CD14-positive monocyte (primary cell): ENCODE data around the gene NTM. TPM values are rescaled to one million over a fixed set of nuclear protein-coding genes. Genes with fewer than 3 reads are reported as not detected.

Source experiments
- DNase-seq, 3 donors: peaks; one replicate each; pipeline ENCODE4 v3.0.0-alpha.2; 2011 to 2022
- H2AFZ ChIP-seq: 2 replicates; pipeline ENCODE4 v1.6.0; 2012; ENCODE audit warnings: mild to moderate bottlenecking, low read depth, low read length, inconsistent platforms; ENCODE audit not compliant: insufficient read depth, poor library complexity, severe bottlenecking
- H3K27ac ChIP-seq, 2 donors: 1 replicate in 1 of 2; 2 replicates in 1 of 2; pipeline ENCODE4 v1.5.1; 2012 to 2013; ENCODE audit warnings: low read length in 2 of 2, control low read depth in 1 of 2, inconsistent platforms in 1 of 2, low read depth in 1 of 2, mild to moderate bottlenecking in 1 of 2
- H3K27me3 ChIP-seq, 2 donors: one replicate each; pipeline versions ENCODE4 v1.6.0 to v1.6.1; 2011 to 2013; ENCODE audit warnings: low read length in 2 of 2; ENCODE audit not compliant: control insufficient read depth in 2 of 2, insufficient read depth in 2 of 2
- H3K36me3 ChIP-seq, 2 donors: replicated peaks in 1 of 2; 1 replicate in 1 of 2; 2 replicates in 1 of 2; pipeline versions ENCODE4 v1.5.1 to v1.6.1; 2012 to 2013; ENCODE audit warnings: low read length in 2 of 2, control low read depth in 1 of 2, inconsistent platforms in 1 of 2, mild to moderate bottlenecking in 1 of 2; ENCODE audit not compliant: insufficient read depth in 2 of 2, control insufficient read depth in 1 of 2
- H3K4me1 ChIP-seq, 2 donors: 1 replicate in 1 of 2; 2 replicates in 1 of 2; pipeline versions ENCODE4 v1.5.1 to v1.6.1; 2012 to 2013; ENCODE audit warnings: low read length in 2 of 2, control low read depth in 1 of 2, inconsistent platforms in 1 of 2, mild to moderate bottlenecking in 1 of 2, moderate library complexity in 1 of 2; ENCODE audit not compliant: insufficient read depth in 2 of 2, control insufficient read depth in 1 of 2
- H3K4me2 ChIP-seq: replicated peaks from 2 replicates; pipeline ENCODE3; 2012; ENCODE audit warnings: low read length, moderate library complexity, mild to moderate bottlenecking; ENCODE audit not compliant: poor library complexity, severe bottlenecking; ENCODE audit errors: extremely low read depth
- H3K4me3 ChIP-seq, 3 experiments: fragments of 200-600 bp in 1 of 3; sonication (generic) in 1 of 3; replicated peaks in 1 of 3; 1 replicate in 2 of 3; 2 replicates in 1 of 3; pipeline ENCODE4 v1.5.1; 2011 to 2013; ENCODE audit warnings: low read length in 3 of 3, mild to moderate bottlenecking in 3 of 3, control low read depth in 2 of 3, low read depth in 2 of 3, inconsistent platforms in 1 of 3, moderate library complexity in 1 of 3
- H3K79me2 ChIP-seq: 2 replicates; pipeline ENCODE4 v1.6.0; 2012; ENCODE audit warnings: mild to moderate bottlenecking, control low read depth, inconsistent platforms, low read length, moderate library complexity; ENCODE audit not compliant: insufficient read depth
- H3K9ac ChIP-seq: 2 replicates; pipeline ENCODE4 v1.6.0; 2017; ENCODE audit warnings: low read length, mild to moderate bottlenecking; ENCODE audit not compliant: insufficient read depth, poor library complexity, severe bottlenecking
- H3K9me3 ChIP-seq, 2 donors: replicated peaks in 1 of 2; 1 replicate in 1 of 2; 2 replicates in 1 of 2; pipeline versions ENCODE4 v1.5.1 to v1.6.1; 2012 to 2013; ENCODE audit warnings: low read length in 2 of 2, control low read depth in 1 of 2; ENCODE audit not compliant: control insufficient read depth in 1 of 2, insufficient read depth in 1 of 2
- H4K20me1 ChIP-seq: 2 replicates; pipeline ENCODE4 v1.6.0; 2012; ENCODE audit warnings: mild to moderate bottlenecking, low read length, control low read depth, moderate library complexity; ENCODE audit not compliant: insufficient read depth
- H3K27ac Mint-ChIP-seq, 7 donors: one replicate each; pipeline ENCODE4 v1.8.0; 2020; ENCODE audit warnings: mild to moderate bottlenecking in 7 of 7, mixed read lengths in 7 of 7, moderate library complexity in 6 of 7, inconsistent platforms in 2 of 7
- H3K27me3 Mint-ChIP-seq, 3 donors: one replicate each; pipeline ENCODE4 v1.8.0; 2021 to 2022; ENCODE audit warnings: low read depth in 3 of 3, mild to moderate bottlenecking in 3 of 3, mixed read lengths in 3 of 3, moderate library complexity in 3 of 3, inconsistent platforms in 1 of 3
- H3K36me3 Mint-ChIP-seq, 2 donors: one replicate each; pipeline ENCODE4 v1.8.0; 2020; ENCODE audit warnings: mixed read lengths in 2 of 2, inconsistent platforms in 1 of 2, mild to moderate bottlenecking in 1 of 2
- H3K4me1 Mint-ChIP-seq: one replicate; pipeline ENCODE4 v1.8.0; 2020; ENCODE audit warnings: mild to moderate bottlenecking, mixed read lengths
- H3K4me3 Mint-ChIP-seq, 2 donors: one replicate each; pipeline ENCODE4 v1.8.0; 2020; ENCODE audit warnings: mild to moderate bottlenecking in 2 of 2, mixed read lengths in 2 of 2, moderate library complexity in 1 of 2
- H3K9me3 Mint-ChIP-seq, 7 donors: one replicate each; pipeline ENCODE4 v1.8.0; 2020 to 2022; ENCODE audit warnings: mixed read lengths in 7 of 7, mild to moderate bottlenecking in 6 of 7, moderate library complexity in 6 of 7, inconsistent platforms in 2 of 7
- CTCF ChIP-seq: fragments of 200-600 bp; IDR thresholded peaks from one replicate; pipeline ENCODE4 v1.8.0; 2022; ENCODE audit warnings: antibody characterized with exemption, mild to moderate bottlenecking
- WGBS: methylation state at CpG from one replicate; pipeline ENCODE4 v1.1.5; 2013; ENCODE audit warnings: missing lambda C conversion rate; ENCODE audit not compliant: insufficient coverage; 5-methylcytosine and 5-hydroxymethylcytosine counted together
- intact Hi-C, 2 donors: fragments of 100-400 bp; cut with micrococcal nuclease; formaldehyde crosslinking; loops; one replicate each; pipeline versions ENCODE4 v1.15.0 to v1.15.1; 2023
- polyA plus RNA-seq, 3 donors: library from polyadenylated mRNA; depleted of rRNA in 1 of 3; unstranded in 2 of 3; stranded (reverse) in 1 of 3; fragments of 300-500 nt in 2 of 3; fragments of >200 nt in 1 of 3; fragmentation: Illumina TruSeq in 2 of 3; gene quantifications; 1 replicate in 2 of 3; 2 replicates in 1 of 3; pipeline ENCODE4 v1.2.3, GENCODE V29; 2012 to 2021

The NTM gene
- polyA plus RNA-seq, 3 donors, result not detected

GRCh38 chr11:132186699-132187098 is 816.3 kb downstream of the NTM start:
- DNase-seq, result no peak
- Mint-ChIP-seq H3K36me3 (no peaks in the 10 kb centered on the region), H3K27me3 (peaks cover 0 to 1% (median 0%) of the 10 kb centered on the region in 3 donors), H3K4me1 (no peaks in the 10 kb centered on the region), H3K27ac (no peak overlapping the region), H3K9me3 (peaks cover 0 to 2% (median 0%) of the 10 kb centered on the region in 7 donors), H3K4me3 (no peak overlapping the region)
- H3K36me3 ChIP-seq, result no peaks in the 10 kb centered on the region
- H2AFZ ChIP-seq, result no peak overlapping the region
- intact Hi-C loops, result no loop called here
- no peak overlapping the region for H3K4me3 ChIP-seq
- WGBS, result 49% methylated on average over 5 of the region's 6 CpGs
- TF ChIP-seq CTCF, result no peak
- no peak overlapping the region for H3K9ac ChIP-seq
- no peaks in the 10 kb centered on the region for H3K79me2 ChIP-seq
- no peaks in the 10 kb centered on the region for H4K20me1 ChIP-seq
- no peaks in the 10 kb centered on the region for H3K4me1 ChIP-seq
- no peak overlapping the region for H3K27ac ChIP-seq
- H3K4me2 ChIP-seq, result no peak overlapping the region
- no peaks in the 10 kb centered on the region for H3K27me3 ChIP-seq
- H3K9me3 ChIP-seq, result no peaks in the 10 kb centered on the region

DNA sequence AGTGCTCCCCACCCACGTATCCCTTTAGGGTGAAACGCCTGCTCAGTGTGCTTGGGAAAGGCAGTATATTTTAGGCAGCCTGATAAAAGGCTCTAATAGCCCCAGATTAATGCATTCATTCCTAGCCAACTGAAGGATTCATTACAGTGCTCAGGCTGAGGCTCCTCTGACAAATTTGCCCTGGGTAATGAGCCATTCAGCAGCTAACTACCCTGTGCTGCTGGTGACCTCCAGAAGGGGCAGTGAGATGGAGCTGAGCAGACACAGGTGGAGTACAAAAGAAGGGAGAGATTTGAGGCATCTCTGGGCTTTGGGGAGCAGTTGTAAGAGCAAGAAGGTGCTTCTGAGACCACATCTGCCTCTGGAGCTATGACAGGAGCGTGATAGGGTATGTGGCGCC is 817.0 kb downstream of the NTM start:
- no peak for DNase-seq
- WGBS, result 100% methylated on average over 2 of the region's 4 CpGs
- H3K36me3 Mint-ChIP-seq, result no peaks in the 10 kb centered on the region
- H3K4me3 Mint-ChIP-seq, result no peak overlapping the region
- Histone ChIP-seq H3K27ac (no peak overlapping the region), H3K4me3 (no peak overlapping the region), H3K79me2 (no peaks in the 10 kb centered on the region), H3K4me2 (no peak overlapping the region), H3K36me3 (no peaks in the 10 kb centered on the region), H3K9me3 (no peaks in the 10 kb centered on the region), H4K20me1 (no peaks in the 10 kb centered on the region), H3K27me3 (no peaks in the 10 kb centered on the region), H3K4me1 (no peaks in the 10 kb centered on the region), H2AFZ (no peak overlapping the region), H3K9ac (no peak overlapping the region)
- peaks cover 0 to 2% (median 0%) of the 10 kb centered on the region in 7 donors for H3K9me3 Mint-ChIP-seq
- intact Hi-C loops, result no loop called here
- peaks cover 0 to 1% (median 0%) of the 10 kb centered on the region in 3 donors for H3K27me3 Mint-ChIP-seq
- H3K4me1 Mint-ChIP-seq, result no peaks in the 10 kb centered on the region
- no peak for TF ChIP-seq CTCF
- no peak overlapping the region for H3K27ac Mint-ChIP-seq
